GM12801 (cell line): Measurements from ENCODE around the gene HAND2.

Experiments
- TF ChIP-seq, protein P1 (sequence below): IDR thresholded peaks from one replicate; pipeline ENCODE4 v1.5.1; 2011; ENCODE audit warnings: control low read depth; ENCODE audit not compliant: insufficient read length; ENCODE audit errors: extremely low read depth

HAND2 gene

DNA sequence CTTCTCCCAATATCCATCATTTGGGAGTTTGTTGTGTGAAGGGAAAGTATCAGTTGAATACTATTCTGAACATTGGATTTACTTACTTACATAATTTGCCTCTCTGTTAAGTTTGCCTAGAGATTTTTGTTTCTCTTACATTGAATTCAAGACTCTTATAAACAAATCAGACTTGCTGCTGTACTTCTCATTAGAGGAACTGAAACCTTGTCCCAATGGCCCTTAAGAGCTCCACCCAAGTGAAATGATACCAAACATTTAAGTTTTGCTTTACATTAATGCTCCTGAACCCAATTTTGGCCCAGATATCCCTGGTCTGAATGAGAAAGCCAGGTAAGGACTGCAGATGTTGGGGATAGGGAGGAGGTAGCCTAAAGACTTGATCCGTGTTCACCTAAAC lies 32.0 kb downstream of the HAND2 start:
- TF ChIP-seq, protein P1, sequence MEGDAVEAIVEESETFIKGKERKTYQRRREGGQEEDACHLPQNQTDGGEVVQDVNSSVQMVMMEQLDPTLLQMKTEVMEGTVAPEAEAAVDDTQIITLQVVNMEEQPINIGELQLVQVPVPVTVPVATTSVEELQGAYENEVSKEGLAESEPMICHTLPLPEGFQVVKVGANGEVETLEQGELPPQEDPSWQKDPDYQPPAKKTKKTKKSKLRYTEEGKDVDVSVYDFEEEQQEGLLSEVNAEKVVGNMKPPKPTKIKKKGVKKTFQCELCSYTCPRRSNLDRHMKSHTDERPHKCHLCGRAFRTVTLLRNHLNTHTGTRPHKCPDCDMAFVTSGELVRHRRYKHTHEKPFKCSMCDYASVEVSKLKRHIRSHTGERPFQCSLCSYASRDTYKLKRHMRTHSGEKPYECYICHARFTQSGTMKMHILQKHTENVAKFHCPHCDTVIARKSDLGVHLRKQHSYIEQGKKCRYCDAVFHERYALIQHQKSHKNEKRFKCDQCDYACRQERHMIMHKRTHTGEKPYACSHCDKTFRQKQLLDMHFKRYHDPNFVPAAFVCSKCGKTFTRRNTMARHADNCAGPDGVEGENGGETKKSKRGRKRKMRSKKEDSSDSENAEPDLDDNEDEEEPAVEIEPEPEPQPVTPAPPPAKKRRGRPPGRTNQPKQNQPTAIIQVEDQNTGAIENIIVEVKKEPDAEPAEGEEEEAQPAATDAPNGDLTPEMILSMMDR = no peak

DNA sequence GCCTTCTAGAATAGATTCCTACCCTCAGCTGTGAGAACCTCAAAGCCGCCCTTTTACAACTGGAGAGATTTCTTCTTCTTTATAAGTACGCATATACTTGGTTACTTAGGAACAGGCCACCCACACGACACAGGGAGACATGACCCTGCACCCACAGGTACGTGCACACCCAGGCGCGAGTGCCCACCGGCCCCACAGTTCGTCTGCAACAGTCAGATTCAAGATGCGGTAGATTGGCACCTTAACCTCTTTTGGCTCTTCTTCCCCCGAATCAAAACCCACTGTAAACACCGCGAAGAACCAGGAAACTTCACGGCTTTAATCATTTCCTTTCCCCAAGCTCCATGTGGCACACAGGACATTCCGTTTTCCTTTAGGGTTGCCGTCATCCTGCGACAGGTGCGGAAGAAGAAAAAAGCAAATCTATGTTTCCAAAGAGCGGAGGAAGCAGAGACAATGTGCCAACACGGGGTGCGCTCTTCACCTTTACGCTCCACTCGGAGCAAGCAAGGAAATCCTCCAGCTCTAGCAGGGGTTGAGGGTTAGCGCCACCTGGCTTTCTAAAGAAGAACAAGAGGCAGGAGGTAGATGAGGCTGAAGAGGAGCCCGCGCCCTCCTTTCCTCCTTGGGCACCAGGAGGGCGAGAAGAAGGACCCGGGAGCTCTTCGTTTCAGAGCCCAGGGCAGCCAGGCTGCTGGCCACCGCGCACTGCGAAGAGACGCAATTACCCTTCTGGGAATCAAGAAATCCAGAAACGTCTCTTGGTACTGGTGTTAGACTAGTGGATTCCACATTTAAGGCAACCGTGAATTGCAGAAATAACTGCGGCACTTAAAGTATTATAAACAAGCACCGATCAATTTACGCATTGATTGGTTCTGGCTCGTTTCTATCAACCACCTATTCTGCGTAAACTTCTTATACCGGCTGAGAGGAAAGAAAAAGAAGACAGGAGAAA lies 35.7 kb downstream of the HAND2 start:
- TF ChIP-seq, protein P1 = no peak

DNA sequence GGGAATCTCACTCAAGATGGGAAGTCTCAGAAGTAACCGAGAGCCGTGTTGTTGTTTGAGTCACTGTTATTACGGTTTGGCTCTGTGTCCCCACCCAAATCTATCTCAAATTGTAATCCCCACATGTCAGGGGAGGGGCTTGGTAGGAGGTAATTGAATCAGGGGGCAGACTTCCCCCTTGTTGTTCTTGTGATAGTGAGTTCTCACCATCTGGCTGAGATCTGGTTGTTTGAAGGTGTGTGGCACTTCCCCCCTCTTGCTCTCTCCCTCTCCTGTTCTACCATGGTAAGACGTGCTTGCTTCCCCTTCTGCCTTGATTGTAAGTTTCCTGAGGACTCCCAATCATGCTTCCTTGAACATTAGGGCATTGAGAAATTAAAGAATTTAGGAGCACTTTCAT lies 37.0 kb downstream of the HAND2 start:
- TF ChIP-seq, protein P1 = no peak

DNA sequence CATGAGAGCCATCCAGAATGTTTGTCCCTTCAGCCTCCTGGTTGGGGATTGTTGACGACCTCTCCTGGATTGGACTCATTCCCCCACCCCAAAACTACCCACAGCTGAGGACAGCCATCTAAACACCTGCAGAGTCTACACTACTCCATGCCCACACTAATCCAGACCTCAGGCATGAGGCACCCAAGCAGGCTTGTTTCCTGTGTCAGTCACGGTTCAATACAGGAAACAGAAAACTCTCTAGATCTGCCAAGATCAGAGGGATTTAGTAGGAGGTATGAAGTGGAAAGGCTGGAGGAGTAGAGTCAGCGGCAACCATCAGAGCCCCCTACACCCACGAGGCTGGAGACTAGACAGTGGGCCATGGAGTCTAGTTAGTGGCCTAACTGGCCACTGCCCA lies 37.7 kb downstream of the HAND2 start:
- TF ChIP-seq, protein P1 = no peak

DNA sequence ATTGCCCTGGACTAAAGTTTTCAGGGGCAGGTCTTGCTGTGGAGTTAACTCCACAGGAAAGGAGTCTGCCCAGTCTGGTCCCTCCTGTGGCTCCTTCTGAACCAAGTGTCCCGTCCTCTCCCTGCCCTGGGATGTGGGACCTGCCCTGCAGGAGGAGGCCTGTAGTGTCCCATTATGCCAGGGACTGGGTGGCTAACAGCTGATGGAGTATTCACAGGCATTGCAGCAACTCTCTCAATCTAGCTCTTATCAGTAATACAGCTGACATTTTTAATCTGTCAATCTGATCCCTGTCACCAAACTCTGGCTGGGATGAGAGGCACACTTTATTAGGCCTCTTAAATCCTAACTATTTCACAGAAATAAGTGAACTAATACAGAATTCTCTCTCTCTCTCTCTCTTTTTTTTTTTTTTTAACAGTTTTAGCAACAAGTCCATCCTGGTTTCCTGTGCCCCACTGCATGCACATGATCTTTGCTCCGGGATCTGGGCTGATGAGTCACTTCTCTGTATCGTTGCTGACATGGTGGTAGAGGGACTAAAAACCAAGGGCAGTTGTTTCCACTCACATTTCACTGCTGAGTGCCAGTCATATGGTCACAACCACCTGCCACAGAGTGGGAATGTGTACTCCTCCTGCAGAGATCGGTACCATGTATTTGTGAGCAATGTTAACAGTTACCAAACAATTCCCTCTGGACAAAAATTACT lies 39.1 kb downstream of the HAND2 start:
- TF ChIP-seq, protein P1 = no peak

DNA sequence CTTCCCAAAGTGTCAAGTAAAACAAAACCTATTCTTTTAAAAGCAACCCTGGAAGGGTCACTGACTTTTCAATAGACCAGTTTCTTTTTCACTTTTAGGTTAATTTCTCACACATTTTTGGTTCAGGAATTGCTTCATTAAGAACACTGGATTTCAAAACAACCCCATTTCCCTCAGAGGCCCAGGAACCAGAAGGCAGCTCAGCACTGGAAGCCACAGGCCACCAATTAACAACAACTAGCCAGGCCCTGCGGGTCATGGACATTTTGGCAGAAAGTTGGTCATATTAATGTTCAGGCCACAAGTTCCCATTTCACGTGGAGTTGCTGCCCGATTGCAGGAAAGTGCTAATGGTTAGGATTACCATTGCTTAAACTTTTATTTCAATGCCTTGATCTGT lies 39.8 kb downstream of the HAND2 start:
- TF ChIP-seq, protein P1 = no peak

DNA sequence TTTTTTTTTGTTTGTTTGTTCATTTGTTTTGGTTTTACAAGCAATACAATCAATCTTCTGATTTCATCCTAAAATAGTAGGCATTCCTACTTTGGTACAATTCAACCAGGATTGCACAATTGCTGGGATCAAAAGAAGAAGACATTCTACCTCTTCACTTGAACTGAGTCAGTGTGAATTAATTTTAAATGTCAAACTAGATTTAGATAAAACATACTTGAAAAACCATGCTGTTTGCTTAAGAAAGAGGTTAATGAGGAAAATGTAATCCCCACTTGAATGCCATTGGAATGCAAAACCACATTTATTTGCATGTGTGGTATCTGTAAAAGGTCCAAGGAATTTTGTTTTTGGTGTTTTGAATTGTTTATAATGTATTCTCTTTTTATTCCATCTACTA lies 40.5 kb downstream of the HAND2 start:
- TF ChIP-seq, protein P1 = no peak
